Mucosa of descending colon (tissue), 3 donors: ENCODE measurements around the gene CMC1. TPM values are rescaled to one million over a fixed set of nuclear protein-coding genes. Genes with fewer than 3 reads are reported as not detected.
"Not testable (repeated sequence)": the region's sequence is repeated elsewhere in the genome, so short reads cannot be mapped to it uniquely, and the experiment has no call there.

Source experiments
- ATAC-seq: fragments of 200-7000 bp; cut with Tn5 transposase; one replicate; pipeline ENCODE4 v1.9.1; 2020; ENCODE audit warnings: mild to moderate bottlenecking, moderate library complexity
- DNase-seq, 3 donors: peaks; one replicate each; pipeline ENCODE4 v3.0.0-alpha.2; 2020
- H3K36me3 ChIP-seq: fragments of 200-600 bp; one replicate; pipeline ENCODE4 v1.8.0; 2021; ENCODE audit warnings: low read depth, mild to moderate bottlenecking
- H3K4me1 ChIP-seq: fragments of 200-600 bp; one replicate; pipeline ENCODE4 v1.8.0; 2021; ENCODE audit warnings: low read depth, mild to moderate bottlenecking
- H3K4me3 ChIP-seq: fragments of 200-600 bp; one replicate; pipeline ENCODE4 v1.8.0; 2021; ENCODE audit warnings: mild to moderate bottlenecking
- H3K9me3 ChIP-seq: fragments of 200-600 bp; one replicate; pipeline ENCODE4 v1.8.0; 2021; ENCODE audit warnings: mild to moderate bottlenecking
- CTCF ChIP-seq: fragments of 200-600 bp; IDR thresholded peaks from one replicate; pipeline ENCODE4 v1.8.0; 2022; ENCODE audit warnings: antibody characterized with exemption, mild to moderate bottlenecking
- intact Hi-C, 2 donors: fragments of 100-400 bp; cut with DNase I in 1 of 2; cut with micrococcal nuclease in 1 of 2; formaldehyde crosslinking; loops; one replicate each; pipeline versions ENCODE4 v1.11.0 to v1.11.1; 2022; cut with DNase I, micrococcal nuclease
- long read RNA-seq, 2 donors: library from polyadenylated mRNA; unstranded; transcript quantifications; one replicate each; pipeline ENCODE4 v2.0.0, GENCODE V29; 2019 to 2021
- total RNA-seq, 3 donors: library from RNA; stranded (reverse); fragmentation: NEBNext Ultra II Directional in 2 of 3; extraction: Animal tissue kit (Norgen Biotek cat#: 25700) in 2 of 3; gene quantifications; one replicate each; pipeline versions ENCODE4 v1.2.1 to v1.2.4, GENCODE V29; 2021 to 2023
- donor health status: DM: no; HTN: no; CAD: no; lungs with moderate emphysema.
- donor health status: DM: no; HTN: no; CAD: no.
- donor health status: DM: no; HTN: yes; CAD: no.

CMC1 gene
- total RNA-seq, result 10 to 100 TPM; 23.3 to 34.9 (median 31.1) TPM
- long read RNA-seq, donor 1, full-length matches to known transcripts, result 12 of 14 reads
- long read RNA-seq, donor 1, partial matches to known transcripts, result 0 of 14 reads
- long read RNA-seq, donor 1, other reads (novel, unspliced or antisense), result 2 of 14 reads
- long read RNA-seq, donor 2, full-length matches to known transcripts, result 45 of 52 reads
- long read RNA-seq, donor 2, partial matches to known transcripts, result 0 of 52 reads
- long read RNA-seq, donor 2, other reads (novel, unspliced or antisense), result 7 of 52 reads

- intact Hi-C loops, result no loop called here
- Histone ChIP-seq H3K4me1 (peaks cover 14% of the 10 kb centered on the region), H3K36me3 (no peaks in the 10 kb centered on the region), H3K4me3 (peak within 1 kb of the TSS; percentile 96), H3K9me3 (no peaks in the 10 kb centered on the region)
- TF ChIP-seq CTCF, result no peak
- DNase-seq (peak; percentile 99), ATAC-seq (peak; percentile 99)
These were observed at the start of gene CMC1 for GRCh38 chr3:28241221-28242160. Gene CMC1, plus strand, starts transcription at chr3:28241619. Its CDS starts 175 bp downstream, at chr3:28241794.

GRCh38 chr3:28198161-28198560, 43.3 kb upstream of the CMC1 start:
- H3K36me3 ChIP-seq, result no peaks in the 10 kb centered on the region
- H3K4me1 ChIP-seq, result no peaks in the 10 kb centered on the region
- ATAC-seq (no peak), DNase-seq (no peak)
- no peak overlapping the region for H3K4me3 ChIP-seq
- intact Hi-C loops, result no loop called here
- no peaks in the 10 kb centered on the region for H3K9me3 ChIP-seq
- TF ChIP-seq CTCF, result no peak

GRCh38 chr3:28198974-28199373, 42.4 kb upstream of the CMC1 start:
- no peaks in the 10 kb centered on the region for H3K4me1 ChIP-seq
- no peaks in the 10 kb centered on the region for H3K9me3 ChIP-seq
- DNase-seq, result no peak
- H3K4me3 ChIP-seq, result no peak overlapping the region
- TF ChIP-seq CTCF, result no peak
- no peak for ATAC-seq
- intact Hi-C loops, result no loop called here
- H3K36me3 ChIP-seq, result no peaks in the 10 kb centered on the region

- H3K9me3 ChIP-seq, H3K4me3 ChIP-seq, DNase-seq, intact Hi-C loops, ATAC-seq, H3K36me3 ChIP-seq, H3K4me1 ChIP-seq: not testable (repeated sequence)
These were observed 41.8 kb upstream of the CMC1 start for GRCh38 chr3:28199643-28200042.

- intact Hi-C loops, H3K4me1 ChIP-seq, ATAC-seq, H3K4me3 ChIP-seq, H3K9me3 ChIP-seq, H3K36me3 ChIP-seq: not testable (repeated sequence)
- peak in 1 of 3 donors; percentile 40 for DNase-seq
These were observed 41.0 kb upstream of the CMC1 start for GRCh38 chr3:28200366-28200848.

GRCh38 chr3:28206479-28206878, 34.9 kb upstream of the CMC1 start:
- no peak overlapping the region for H3K4me3 ChIP-seq
- intact Hi-C loops, result no loop called here
- DNase-seq (no peak), ATAC-seq (no peak)
- no peak for TF ChIP-seq CTCF
- H3K9me3 ChIP-seq, result no peaks in the 10 kb centered on the region
- no peaks in the 10 kb centered on the region for H3K4me1 ChIP-seq
- no peaks in the 10 kb centered on the region for H3K36me3 ChIP-seq
